ENCODE results near the gene CGN. TPM values are rescaled to one million over a fixed set of nuclear protein-coding genes. Genes with fewer than 3 reads are reported as not detected.

The CGN gene
- total and polyA plus RNA-seq, 2 of the 13 experiments (the other 11 are each of a cell fraction or from before 2014, with no cell fraction given), result 0.75 to 0.81 TPM

GRCh38 chr1:151513626-151514121 is 2.5 kb downstream of the CGN start (continued):
- TF ChIP-seq E2F2 (CRISPR knock-in tag; IDR thresholded peaks at IDR 0.05; ENCODE audit: borderline replicate concordance) (no peak), SP5 (CRISPR knock-in tag; IDR thresholded peaks at IDR 0.05; ENCODE audit: borderline replicate concordance, low read depth) (peak; percentile 89), ZBTB7A (CRISPR knock-in tag; IDR thresholded peaks at IDR 0.05) (0 out of 2 replicates have a peak, but pooled peaks have one; percentile 27), MAX (IDR thresholded peaks at IDR 0.05) (peak; percentile 30; the same call in 1 of the 2 replicates), ZNF432 (CRISPR knock-in tag; IDR thresholded peaks at IDR 0.05; ENCODE audit: borderline replicate concordance) (no peak), PAXIP1 (CRISPR knock-in tag; conservative IDR thresholded peaks at IDR 0.05) (peak; percentile 83), ETV6 (CRISPR knock-in tag; conservative IDR thresholded peaks at IDR 0.05) (0 out of 2 replicates have a peak, but pooled peaks have one; percentile 28), ZNF503 (CRISPR knock-in tag; IDR thresholded peaks at IDR 0.05) (peak; percentile 49; the same call in 1 of the 2 replicates), ZGPAT (CRISPR knock-in tag; IDR thresholded peaks at IDR 0.05) (peak; percentile 59), ESRRA (CRISPR knock-in tag; IDR thresholded peaks at IDR 0.05; ENCODE audit: low read depth) (peak; percentile 41; the same call in 1 of the 2 replicates), FOXA3 (CRISPR knock-in tag; IDR thresholded peaks at IDR 0.05) (peak; percentile 84), TAF1 (CRISPR knock-in tag; IDR thresholded peaks at IDR 0.05) (no peak), ZFY (CRISPR knock-in tag; IDR thresholded peaks at IDR 0.05) (peak; percentile 66), MAFF (IDR thresholded peaks at IDR 0.05; ENCODE audit: low read depth, low read length) (no peak), ZNF784 (CRISPR knock-in tag; IDR thresholded peaks at IDR 0.05; ENCODE audit: borderline replicate concordance) (no peak), HNF4A (CRISPR knock-in tag; IDR thresholded peaks at IDR 0.05) (peak; percentile 53), BRCA1 (CRISPR knock-in tag; IDR thresholded peaks at IDR 0.05) (no peak)
